HG03064 (cell line): Measurements from ENCODE around the gene TNFAIP1.

Experiments used
- ATAC-seq: cut with Tn5 transposase; IDR thresholded peaks from one replicate; pipeline ENCODE4 v1.9.1; 2021; ENCODE audit warnings: low read depth; ENCODE audit not compliant: unreplicated experiment

The TNFAIP1 gene

DNA sequence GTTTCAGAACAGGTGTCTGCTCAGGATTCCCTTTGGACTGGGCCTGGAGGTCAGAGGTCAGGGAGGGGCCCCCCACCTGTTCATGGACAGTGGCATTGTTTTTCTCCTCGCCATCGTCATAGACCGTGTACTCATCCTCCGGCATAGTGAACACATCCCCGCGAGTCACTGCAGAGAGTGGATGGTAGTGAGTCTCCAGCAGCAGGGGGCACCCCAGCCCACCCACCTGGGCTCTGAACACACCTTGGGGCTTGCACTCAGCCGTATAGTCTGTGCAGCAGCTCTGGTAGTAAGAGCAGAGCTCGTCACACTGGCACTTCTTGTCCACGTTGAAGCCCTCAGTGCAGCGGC is 34.1 kb downstream of the TNFAIP1 start:
- ATAC-seq: no peak

DNA sequence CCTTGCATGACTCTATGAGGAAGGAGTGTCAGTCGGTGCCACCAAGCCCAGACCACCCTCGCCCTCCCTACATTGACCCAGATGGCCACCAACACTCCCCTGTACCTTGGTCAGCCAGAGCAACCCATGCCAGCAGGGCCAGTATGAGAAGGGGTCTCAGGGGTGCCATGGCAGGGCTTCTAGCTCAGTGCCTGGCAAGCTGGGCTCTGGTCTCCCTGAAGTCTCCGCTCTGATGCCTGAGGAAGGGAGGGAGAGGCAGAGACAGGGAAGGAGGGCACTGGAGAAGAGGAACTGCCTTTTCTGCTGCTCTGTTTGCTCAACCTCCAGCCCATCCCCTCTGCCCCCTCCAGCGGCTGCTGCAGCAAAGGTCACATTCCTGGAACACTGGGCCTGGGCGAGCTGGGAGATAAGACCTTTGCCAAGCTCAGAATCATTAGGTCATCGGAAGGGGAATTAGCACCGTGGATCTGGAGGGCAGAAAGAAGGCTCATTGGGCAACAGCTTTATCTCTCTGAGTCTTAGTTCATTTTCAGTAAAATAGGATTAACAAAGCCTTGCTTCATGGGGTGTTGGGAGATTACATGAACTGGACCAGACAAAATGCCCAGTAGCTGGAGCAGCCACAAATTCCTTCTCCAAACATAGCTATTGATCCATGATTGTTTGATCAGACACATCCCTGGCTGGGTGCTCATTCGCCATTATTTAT is 34.6 kb downstream of the TNFAIP1 start, which contains the start of gene VTN:
TSS of gene VTN (minus strand) at position 273 of the 709 bp plus-strand sequence. CDS start at position 169, 104 bp downstream.
- no peak for ATAC-seq

DNA sequence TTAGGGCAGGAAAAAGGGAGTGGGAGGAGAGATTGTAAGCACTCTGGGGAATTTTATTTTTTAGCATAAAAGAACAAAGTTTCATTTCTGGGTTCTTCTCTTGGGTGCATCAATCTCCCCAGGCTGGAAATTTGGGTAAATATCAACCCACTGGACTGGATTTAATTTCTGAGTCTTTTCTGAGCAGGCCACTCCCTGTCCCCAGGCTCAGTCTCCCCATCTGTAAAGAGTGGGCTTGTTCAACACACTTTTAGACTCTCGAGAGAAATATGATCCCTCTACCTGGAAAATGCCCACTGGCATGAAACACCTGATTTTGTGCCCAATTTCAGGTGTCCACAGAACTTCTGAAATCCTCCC is 35.2 kb downstream of the TNFAIP1 start:
- ATAC-seq: no peak

DNA sequence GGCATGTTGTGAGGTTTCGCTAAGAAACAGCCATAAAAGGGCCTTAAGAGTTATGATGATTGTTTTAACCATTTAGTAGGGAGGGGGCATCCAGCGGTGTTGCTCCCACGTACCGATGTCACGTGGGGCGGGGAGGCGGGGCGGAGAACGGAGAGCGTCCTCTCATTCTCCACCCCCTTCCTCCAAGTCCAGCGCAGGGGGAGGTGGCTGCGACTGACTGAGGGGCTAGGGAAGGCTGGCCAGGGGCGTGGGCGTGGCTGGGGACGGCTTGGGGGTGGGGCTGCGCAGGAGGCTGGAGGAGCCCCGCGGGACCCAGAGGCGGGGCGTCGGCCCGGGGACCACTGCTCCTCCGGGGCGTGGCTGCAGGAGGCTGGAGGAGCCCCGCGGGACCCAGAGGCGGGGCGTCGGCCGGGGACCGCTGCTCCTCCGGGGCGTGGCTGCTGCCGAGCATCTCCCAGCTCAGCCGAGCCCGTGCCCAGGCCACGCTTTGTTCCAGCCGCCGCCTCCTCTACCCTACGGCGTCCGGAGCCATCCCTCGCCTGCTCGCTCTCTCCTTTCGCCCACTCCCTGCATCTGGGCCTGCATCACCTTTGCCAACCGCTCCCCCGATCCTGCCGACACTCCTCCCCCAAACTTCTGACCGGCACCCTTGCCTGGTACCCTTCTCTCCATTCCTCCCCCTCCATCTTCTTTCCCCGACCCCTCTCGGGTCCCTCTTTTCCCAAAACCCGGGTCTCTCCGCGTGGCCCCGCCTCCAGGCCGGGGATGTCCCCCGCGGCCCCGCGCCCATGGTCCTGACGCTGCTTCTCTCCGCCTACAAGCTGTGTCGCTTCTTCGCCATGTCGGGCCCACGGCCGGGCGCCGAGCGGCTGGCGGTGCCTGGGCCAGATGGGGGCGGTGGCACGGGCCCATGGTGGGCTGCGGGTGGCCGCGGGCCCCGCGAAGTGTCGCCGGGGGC is 36.0 kb downstream of the TNFAIP1 start, which contains the start of gene SARM1:
TSS of gene SARM1 (plus strand) at position 450 of the 958 bp plus-strand sequence. CDS start at position 789, 339 bp downstream.
- ATAC-seq: peak; percentile 74

DNA sequence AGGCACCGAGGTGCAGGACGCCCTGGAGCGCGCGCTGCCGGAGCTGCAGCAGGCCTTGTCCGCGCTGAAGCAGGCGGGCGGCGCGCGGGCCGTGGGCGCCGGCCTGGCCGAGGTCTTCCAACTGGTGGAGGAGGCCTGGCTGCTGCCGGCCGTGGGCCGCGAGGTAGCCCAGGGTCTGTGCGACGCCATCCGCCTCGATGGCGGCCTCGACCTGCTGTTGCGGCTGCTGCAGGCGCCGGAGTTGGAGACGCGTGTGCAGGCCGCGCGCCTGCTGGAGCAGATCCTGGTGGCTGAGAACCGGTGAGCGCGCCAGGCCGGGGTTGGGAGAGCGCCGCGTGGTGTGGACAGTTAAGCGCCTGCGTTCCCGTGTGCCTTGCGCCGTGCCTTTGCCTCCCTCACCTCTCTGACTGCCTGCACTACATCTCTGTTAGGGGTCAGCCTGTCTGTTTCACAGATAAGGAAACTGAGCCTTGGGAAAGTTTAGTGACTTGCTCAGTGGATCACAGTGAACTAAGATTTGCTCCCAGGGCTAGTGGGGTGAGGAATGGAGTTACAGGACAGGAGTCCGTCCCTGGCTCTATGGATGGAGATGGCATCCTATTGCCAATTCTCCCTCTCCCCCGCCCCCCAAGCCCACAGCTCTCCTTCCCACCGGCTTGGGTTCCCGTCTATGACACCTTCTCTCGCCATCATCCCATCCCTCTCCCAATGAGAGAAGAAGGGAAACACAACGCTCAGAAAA is 36.8 kb downstream of the TNFAIP1 start:
- ATAC-seq: peak; percentile 3

DNA sequence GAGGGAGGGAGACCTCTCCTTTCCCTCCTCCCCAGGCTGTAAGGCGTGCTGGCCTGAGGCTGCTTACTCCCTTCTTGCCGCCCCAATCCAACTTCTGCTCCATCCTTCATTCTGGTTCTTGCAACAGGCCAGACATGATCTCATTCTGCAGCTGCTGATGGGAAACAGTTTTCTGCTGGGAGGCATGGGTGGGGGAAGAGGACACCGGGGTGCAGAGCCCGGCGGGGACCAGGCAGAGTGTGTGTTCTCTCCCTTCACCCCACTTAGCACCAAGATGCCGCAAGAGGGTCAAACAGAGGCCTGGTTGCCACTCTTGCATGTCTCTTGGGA is 37.3 kb downstream of the TNFAIP1 start:
- no peak for ATAC-seq

DNA sequence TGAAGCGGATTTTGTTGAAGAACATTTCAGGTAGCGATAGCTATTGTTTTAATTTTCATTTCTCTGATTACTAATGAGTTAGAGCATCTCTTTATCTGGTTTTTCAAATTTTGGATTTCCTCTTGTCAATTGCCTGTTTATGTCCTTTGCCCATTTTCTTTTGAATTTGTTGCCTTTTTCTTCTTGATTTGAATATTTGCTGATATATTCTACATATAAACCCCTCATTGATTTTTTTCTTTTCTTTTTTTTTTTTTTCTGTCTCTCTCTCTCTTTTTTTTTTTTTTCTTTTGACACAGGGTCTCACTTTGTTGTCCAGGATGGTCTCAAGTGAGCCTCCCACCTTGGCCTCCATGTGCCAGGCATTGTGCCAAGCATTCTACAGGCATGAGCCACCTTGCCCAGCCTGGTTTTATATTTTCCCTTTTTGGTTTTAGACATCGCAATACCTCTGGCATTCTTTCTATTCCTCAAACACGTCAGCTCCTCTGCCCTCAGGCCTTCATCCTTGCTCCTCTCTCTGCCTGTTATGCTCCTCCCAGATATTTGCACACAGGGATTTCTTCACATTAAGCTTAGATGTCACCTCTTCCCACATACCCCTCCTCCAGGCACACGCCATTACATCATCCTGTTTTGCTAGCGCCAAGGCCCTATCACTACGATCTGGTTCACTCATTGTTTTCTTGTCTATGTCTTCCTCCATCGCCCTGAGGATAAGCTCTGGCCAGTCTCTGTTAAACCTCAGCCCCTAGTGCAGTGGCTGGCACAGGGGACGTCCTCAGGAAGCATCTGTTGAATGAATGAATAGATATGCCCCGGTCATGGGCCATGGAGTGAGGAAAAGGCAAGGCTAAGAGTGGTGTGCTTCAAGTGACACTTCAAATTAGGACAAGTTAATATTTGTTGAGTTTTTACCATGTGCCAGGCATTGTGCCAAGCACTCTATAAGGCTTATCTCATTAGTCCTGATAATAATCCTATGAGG is 44.5 kb downstream of the TNFAIP1 start:
- no peak for ATAC-seq

DNA sequence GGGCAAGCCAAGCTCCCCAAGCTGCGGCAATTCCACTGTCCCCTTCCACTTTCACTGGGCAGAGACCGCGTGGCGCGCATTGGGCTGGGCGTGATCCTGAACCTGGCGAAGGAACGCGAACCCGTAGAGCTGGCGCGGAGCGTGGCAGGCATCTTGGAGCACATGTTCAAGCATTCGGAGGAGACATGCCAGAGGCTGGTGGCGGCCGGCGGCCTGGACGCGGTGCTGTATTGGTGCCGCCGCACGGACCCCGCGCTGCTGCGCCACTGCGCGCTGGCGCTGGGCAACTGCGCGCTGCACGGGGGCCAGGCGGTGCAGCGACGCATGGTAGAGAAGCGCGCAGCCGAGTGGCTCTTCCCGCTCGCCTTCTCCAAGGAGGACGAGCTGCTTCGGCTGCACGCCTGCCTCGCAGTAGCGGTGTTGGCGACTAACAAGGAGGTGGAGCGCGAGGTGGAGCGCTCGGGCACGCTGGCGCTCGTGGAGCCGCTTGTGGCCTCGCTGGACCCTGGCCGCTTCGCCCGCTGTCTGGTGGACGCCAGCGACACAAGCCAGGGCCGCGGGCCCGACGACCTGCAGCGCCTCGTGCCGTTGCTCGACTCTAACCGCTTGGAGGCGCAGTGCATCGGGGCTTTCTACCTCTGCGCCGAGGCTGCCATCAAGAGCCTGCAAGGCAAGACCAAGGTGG is 45.7 kb downstream of the TNFAIP1 start:
- ATAC-seq: no peak

DNA sequence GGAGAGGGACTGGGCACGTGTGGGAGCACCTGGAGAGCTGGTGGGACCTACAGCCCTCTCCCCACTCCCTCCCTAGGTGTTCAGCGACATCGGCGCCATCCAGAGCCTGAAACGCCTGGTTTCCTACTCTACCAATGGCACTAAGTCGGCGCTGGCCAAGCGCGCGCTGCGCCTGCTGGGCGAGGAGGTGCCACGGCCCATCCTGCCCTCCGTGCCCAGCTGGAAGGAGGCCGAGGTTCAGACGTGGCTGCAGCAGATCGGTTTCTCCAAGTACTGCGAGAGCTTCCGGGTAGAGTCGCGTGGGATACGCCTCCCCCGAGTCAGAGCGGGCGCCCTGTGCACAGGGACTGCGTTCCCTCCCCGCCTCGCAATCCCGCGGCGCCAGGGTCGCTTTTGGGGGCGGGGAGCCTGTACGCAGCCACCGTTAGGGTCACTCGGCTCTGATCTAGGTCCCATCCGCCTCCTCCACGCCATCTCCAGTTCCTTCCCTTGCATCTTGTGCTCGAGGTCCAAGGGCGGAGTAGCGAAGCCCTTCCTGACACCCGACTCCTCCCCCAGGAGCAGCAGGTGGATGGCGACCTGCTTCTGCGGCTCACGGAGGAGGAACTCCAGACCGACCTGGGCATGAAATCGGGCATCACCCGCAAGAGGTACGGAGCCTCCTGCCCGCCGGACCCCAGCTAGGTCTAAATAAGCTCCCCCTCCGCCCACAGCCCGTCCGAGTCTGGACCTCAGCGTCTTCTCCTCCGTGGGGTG is 48.9 kb downstream of the TNFAIP1 start:
- no peak for ATAC-seq

DNA sequence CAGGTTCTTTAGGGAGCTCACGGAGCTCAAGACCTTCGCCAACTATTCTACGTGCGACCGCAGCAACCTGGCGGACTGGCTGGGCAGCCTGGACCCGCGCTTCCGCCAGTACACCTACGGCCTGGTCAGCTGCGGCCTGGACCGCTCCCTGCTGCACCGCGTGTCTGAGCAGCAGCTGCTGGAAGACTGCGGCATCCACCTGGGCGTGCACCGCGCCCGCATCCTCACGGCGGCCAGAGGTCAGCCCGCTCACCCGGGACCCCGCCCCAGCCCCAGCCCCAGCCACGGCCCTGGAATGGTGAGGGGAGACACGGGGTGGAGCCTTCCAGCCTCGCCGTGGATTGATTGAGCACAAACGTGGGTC is 49.5 kb downstream of the TNFAIP1 start:
- ATAC-seq: no peak

DNA sequence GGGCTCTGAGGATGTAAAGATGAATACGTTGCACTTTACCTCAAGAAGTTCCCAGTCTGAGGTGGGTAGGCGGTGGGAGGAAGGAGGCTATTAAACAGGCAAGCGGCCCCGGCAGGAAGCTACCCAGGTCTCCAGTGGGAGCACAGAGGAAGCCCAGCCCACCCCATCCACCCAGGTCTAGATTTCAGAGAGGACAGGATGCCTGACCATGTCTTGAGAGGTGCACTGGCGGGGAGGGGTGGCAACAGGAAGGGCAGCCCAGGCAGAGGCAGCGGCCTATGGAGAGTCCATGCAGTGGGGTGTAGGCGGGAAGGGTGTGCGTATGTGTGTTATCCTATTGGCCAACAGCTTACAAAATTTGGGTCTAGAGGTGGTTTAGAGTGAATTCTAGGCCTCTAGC is 49.8 kb downstream of the TNFAIP1 start:
- ATAC-seq: no peak

DNA sequence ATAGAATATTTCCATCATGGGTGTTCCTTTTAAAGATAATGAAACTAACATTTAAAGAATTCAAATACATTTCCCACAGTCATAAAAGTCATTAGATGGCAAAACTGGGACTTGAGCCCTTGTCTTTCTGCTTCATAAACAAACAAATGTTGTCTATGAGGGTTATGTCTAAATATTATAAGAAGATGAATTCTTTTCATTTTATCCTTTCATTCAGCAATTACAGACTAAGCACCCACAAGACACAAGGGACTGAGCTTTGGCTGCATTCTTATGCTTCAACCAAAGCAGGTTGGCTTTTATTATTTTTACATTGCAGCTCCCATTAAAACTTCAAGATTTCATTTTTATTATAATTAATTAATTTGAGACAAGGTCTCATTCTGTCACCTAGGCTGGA is 50.8 kb downstream of the TNFAIP1 start:
- ATAC-seq: no peak

DNA sequence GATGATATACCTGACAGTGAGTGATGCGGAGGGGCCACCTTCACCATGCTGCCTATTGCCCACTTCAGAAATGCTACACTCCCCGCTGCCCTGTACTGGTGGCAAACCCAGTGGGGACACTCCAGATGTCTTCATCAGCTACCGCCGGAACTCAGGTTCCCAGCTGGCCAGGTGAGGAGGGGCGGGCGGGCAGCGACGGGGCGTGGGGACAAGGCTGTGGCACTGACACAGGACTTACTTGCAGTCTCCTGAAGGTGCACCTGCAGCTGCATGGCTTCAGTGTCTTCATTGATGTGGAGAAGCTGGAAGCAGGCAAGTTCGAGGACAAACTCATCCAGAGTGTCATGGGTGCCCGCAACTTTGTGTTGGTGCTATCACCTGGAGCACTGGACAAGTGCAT is 52.5 kb downstream of the TNFAIP1 start:
- no peak for ATAC-seq

DNA sequence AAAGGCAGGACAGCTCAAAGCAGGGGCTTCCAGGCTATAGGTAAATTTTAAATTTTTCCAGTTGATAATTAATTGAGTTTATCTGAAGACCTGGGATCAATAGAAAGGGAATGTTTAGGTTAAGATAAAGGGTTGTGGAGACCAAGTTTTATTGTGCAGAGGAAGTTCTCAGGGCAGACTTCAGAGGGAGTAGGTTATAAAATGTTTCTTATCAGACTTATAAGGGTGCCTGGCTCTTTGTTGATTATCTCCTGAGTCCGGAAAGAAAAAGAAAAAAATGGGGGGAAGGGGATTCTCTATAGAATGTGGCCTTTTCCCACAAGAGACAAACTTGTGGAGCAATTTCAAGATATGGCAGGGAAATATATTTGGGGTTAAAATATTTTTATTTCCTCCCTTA is 54.6 kb downstream of the TNFAIP1 start:
- no peak for ATAC-seq

DNA sequence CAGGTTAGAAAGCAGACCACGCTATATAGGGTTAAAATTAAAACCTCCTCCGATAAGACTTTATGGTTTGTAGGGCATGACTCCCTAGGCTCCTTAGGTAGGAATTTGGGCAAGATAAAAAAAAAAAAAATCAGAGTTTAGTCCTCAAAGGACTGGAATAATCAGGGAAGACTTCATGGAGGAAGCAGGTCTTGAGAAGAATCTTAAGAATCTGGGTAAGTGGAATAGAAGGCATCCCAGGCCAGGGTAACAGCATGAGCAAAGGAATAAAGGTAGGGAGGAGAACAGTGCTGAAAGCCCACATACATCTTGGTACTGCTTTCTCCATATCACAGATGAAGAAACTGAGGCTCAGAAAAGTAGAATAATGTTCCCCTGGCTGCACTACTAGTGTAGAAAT is 55.0 kb downstream of the TNFAIP1 start:
- no peak for ATAC-seq

DNA sequence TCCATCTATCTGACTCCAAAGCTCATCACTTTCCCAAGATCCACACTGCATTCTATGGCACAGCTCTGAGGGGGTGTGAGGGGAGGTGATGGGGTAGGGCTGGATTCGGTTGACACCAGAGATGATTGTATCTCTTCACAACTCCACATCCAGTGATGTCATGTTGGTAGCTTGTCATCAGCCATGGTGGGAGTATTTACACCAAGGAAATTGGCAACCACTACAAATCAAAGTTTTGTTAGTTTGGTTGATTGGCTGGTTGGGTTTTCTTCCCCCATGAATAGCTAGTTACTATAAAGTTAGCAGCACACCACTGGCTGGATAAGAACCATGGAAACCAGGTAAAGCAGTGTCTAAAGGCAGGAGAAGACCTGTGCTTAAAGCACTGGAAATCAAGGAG is 55.4 kb downstream of the TNFAIP1 start:
- no peak for ATAC-seq

DNA sequence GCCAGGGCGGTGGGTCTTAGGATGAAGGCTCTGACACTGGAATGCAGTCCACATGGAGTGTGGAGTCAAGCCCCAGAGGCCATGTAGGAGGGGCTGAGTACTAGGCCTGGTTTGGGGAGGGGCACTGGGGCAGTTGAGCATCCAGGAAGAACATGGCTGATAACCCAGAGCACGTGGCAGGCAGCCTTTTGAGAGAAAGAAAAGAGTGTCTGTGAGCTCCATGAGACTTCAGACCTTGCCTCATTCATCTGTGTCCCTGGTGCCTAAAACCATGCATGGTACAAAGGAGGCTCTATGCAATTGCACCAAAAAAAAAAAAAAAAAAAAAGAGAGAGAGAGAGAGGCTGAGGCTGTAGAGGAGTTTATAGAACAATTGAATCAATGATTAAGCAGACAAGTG is 55.8 kb downstream of the TNFAIP1 start:
- no peak for ATAC-seq

DNA sequence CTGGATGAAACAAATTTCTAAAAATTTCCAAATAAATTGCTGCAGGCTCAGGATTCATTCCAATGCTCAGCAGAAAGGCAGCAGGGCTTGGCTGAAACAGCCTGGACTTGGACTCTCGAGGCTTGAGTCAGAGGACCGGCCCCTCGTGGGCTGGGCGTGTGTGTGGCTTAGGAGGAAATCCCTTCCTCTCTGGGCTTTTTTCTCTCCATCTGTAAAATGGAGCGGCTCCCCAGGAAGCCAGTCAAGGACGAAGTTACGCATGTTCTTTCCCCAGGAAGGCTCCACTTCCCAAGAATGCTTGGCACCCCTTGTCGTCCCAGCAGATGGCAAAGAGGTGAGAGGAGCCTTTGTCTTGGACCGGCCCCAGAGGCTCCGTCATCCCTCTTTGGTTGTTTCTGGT is 56.9 kb downstream of the TNFAIP1 start:
- ATAC-seq: no peak
